ENCODE results near the gene EPB41L4A.
"Not testable (repeated sequence)": the region's sequence is repeated elsewhere in the genome, so short reads cannot be mapped to it uniquely, and the experiment has no call there.

Gene EPB41L4A

DNA sequence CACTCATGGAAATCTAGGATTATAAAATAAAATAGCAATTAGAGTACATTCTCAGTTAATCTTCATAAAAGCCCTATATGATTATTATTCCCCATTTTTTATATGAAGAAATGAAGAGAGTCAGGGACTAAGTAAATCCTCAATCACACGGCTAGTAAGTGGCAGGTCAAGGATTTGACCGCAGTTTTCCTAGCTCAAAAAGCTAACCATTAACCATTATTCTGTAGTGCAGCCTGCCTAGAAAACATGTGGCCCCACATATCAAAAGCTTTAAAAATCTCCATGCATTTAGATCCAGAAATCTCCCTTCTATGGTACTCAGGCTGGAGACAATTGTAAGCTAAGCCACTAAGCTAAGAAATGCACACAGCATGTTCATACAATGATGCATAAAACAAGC, 21.4 kb downstream of the EPB41L4A start:
- DNase-seq, result no peak

DNA sequence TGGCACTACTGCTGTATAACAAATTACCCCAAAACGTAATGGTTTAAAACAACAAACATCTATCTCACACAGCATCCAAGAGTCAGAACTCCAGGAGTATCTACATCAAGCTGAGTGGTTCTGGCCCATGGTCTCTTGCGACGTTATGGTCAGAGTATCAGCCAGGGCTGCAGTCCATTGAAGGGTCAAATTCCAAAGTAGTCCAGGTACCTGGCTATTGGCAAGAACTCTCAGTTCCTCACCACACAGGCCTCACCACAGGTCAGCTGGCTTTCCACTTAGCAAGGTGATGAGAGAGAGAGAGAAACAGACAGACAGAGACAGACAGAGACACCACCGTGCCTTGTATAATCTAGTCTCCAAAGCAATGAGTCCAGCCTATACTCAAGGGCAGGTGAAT, 22.6 kb downstream of the EPB41L4A start:
- DNase-seq, result no peak

DNA sequence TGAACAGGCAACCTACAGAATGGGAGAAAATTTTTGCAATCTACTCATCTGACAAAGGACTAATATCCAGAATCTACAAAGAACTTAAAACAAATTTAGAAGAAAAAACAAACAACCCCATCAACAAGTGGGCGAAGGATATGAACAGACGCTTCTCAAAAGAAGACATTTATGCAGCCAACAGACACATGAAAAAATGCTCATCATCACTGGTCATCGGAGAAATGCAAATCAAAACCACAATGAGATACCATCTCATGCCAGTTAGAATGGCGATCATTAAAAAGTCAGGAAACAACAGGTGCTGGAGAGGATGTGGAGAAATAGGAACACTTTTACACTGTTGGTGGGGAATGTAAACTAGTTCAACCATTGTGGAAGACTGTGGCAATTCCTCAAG, 23.8 kb downstream of the EPB41L4A start:
- not testable (repeated sequence) for DNase-seq

DNA sequence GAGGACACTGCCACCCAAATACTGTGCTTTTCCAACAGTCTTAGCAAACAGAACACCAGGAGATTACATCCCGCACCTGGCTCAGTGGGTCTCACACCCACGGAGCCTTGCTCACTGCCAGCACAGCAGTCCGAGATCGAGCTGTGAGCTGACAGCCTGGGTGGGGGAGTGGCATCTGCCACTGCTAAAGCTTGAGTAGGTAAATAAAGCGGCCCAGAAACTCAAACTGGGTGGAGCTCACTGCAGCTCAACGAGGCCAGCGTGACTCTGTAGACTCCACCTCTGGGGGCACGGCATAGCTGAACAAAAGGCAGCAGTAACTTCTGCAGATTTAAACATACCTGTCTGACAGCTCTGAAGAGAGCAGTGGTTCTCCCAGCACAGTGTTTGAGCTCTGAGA, 28.8 kb downstream of the EPB41L4A start:
- peak; percentile 8 for DNase-seq

DNA sequence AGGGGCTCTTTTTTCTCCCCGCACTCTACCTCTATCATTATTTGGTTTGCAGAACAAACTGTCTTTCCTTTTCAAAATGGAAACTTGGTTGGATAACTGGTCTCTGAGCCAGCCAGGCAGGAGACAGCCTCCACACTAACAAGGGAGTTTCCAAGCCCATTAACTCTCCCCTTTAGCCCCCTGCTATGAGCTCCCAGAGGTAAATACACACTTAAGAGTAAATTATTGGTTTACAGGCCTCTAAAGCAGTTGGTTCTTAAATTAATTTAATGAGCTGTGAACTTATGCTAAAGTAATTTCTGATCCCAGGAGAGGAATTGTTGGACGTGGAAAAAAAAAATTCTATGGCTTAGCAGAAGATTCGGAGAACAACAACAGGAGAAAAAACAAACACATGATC, 30.3 kb downstream of the EPB41L4A start:
- peak; percentile 2 for DNase-seq

DNA sequence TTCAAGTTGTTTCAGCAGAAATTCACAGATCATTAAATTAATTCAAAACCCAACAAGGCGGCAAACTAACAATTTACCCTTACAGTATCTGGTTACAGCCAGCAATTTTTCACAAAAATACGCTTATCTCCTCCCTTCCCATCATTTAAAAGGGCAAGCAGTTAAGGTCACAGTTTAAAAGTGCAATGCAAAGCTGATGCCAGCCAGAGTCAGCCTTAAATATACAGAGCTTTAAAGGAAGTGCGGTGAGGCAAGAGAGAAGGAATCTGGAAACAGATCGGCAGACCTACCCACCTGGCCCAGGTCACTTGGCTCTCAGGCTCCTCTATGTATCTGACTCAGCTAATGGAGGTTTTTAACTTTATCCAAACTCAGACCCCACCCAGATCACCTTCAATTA, 31.0 kb downstream of the EPB41L4A start:
- DNase-seq, result no peak

DNA sequence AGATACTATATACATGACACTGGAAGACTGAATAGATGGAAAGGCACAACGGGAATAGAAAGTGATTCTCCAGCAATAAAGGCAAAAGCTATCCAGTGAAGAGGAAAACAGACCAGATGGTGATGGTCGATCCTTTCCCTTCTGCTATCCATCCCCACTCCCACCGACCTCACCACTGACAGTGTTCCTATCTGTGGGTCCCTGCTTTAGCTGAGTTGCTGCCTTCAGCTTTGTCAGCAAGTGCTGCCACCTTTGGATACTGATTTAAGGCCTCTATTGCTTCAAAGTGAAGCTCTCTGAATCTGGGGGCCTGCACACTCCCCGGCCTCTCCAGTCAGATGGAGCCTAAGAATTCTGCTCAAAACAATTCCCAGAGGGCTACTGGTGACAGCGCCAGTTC, 32.3 kb downstream of the EPB41L4A start:
- peak; percentile 79 for DNase-seq

DNA sequence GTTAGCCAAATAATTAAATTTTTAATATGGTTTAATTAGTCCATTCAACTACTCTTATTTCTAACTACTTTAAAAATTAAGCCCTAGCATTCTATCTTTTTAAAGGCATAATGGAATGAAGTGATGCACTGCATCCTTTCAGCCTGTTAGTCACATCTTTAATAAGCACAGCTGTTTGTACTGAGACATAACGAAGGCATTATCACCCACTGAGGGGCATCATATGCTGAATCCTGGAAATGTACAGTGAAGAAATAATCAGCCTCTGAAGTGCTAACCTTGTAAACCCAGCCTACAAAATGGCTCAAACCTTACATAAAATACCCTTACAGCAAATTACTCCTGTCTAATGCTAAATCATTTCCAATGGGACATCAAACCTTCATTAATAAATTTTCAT, 33.1 kb downstream of the EPB41L4A start:
- DNase-seq, result no peak

DNA sequence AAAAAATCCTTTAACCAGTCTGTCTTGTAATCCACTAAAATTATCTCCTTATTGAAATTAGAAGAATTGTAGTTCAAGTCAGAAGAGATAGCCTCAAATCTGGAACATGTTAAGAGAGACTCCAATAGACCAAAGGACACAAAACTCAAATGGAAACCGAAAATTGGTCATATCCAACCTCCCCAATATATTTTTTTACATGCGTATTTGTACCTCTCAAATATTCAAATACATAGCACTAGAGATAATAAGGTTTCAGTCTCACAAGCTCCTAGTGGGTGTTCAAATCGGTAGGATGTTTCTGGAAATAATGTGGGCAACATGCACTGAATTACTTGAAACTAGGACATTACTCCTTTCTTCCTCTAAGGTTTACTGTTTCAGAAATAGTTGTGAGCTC, 33.5 kb downstream of the EPB41L4A start:
- DNase-seq, result no peak

DNA sequence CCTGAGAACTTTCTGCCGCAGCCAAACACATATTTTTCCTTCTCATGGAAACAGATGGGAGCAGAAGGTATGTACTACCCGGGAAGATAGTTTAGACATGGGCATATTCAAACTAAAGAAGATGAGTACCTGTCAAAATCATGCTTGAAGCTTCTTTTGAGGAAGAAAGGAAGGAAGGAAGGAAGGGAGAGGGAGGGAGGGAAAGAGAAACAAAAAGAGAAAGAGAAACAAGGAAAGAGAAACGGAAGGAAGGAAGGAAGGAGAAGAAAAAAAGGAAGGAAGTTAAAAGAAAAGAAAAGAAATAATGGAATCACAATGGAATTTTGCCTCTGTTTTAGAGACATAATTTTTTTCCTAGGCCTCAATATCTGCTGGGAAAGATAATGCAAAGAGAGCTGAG, 34.6 kb downstream of the EPB41L4A start:
- no peak for DNase-seq

DNA sequence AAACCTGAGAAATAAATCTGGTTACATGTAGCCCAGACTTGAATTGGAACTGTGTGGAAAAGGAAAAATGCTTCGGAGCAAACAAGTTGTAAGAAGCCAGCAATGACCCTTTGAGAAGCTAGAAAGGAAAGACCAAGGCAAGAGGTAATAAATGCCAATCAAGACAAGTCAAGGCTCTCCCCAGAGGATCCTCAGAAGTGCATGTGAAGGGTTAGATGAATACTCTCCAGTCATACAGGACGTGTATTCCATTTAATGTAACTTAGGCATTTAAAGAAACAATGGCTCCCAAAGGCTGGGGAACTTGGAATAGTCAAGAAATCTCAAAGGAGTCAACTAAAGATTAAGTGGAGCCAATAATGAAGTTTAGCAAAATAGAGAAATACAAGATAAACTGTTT, 36.2 kb downstream of the EPB41L4A start:
- no peak for DNase-seq

DNA sequence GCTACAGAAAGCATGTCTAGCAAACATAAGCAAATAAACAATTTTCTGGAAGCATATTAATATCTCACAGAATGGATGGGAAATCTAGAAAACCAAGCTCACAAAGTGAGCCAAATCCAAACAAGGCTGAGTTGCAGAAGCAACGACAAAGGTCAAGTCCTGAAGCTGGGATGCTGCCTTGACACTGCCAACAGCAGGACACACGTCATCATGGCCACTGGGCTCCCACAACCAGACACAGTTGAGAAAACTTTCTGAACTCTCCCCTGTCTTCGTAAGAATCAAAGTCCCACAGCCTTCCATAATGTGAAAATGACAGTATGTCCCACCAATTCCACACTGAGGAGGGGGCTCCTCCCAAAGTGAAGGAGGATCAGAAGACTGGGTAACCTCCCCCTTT, 37.6 kb downstream of the EPB41L4A start:
- no peak for DNase-seq

DNA sequence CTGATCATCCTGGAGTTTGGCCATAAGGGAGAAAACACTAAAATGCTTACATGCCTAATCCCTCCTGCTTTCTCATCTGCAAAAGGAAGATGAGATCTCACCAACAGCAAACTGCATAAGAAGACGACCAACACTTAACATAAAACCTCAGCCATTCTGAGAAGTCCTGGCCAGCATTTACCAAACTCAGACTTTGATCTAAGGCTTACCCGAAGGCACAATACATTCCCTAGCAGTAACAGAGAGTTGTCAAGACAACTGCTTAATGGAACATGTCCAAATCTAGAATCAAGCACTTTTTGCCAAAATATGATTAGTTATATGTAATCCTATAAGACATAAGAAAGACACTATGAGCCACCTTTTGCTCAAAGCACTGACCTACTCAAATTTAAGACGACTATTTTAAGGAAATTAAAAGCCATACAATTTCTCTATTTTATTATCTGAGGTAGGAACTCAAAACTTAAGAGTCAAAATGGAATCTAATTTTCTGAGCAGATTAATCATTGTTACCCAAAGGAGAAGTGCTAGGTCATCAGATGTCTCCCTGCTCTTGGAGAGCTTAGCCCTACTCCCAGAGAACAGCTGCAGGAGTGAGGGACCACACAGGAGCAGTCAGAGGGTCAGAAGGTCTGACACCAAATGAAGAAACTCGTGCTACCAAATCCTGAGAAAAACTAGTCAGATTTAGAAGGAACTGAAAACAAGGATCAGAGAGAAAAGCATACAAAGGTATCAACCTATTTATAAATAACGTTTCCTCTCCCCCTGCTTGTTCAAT, 39.3 kb downstream of the EPB41L4A start:
- DNase-seq, result no peak

DNA sequence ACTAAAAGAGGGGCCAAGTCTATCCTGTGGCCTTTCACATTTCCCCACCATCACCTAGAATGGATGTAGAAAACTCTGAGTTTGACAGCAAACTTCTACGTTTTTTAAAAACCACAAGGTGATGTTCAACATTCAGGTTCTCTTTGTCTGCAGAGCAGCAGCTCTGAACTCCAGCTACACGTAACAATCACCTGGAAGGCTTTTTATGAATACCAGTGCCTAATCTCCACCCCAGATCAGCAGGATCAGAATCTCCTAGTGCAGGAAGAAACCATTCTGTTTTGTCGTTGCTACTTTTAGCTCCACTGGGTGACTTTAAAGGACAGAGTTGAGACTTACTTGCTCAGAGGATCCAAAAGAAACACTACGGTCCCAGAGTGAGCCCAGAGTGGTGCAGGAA, 44.3 kb downstream of the EPB41L4A start:
- no peak for DNase-seq

DNA sequence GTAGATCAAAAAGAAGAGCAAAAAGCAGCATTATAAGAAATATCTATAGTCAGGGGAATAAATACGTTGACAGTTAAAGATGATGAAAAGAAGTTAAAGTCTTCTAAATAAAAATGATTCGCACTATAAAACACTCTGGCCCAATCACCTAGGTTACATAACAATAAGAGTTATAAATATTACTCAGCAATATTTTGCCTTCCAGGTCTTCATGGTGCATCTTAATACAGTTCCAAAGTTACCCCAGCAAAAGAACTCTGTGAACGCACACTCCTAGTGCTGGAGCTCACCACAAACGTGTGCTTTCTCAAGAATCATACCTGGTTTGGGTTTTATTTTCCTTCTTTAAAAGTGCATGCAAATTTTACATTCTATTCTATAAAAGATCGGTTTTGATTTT, 44.7 kb downstream of the EPB41L4A start:
- DNase-seq, result no peak

DNA sequence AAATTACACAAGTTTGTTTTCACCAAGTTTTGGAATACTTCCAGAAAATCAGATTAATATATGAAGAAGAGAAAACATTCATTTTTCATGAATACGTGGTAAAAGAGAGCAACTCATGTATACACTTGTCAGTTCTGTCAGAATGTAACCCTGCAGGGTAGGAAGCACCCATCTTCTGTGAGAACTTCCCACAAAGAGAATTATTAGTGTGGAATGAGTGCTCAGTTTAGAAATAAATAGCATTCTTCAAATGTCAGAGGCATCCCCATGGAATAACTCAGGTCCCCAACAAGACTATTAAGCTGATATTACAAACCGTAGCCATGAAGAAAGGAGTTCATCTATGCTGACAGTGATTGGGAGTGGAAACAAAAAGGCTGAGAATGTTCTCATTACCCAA, 45.2 kb downstream of the EPB41L4A start:
- DNase-seq, result no peak

DNA sequence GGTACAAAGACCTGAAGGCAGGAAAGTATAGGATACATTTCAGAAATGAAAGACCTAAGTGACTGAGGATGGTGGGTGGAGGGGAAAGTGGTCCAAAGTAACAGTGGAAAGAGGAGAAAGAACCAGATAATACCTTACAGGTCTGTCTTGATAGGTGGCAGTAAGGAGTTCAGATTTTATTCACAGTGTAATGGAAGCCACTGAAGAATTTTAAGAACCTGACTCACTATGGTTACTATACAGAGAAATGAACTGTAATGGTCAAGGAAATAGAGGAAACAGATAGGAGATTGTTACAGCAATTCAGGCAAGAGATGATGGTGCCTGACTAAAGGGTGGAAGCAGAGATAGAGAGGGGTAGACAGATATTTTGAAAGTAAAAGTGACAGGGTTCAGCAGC, 46.5 kb downstream of the EPB41L4A start:
- DNase-seq, result no peak

DNA sequence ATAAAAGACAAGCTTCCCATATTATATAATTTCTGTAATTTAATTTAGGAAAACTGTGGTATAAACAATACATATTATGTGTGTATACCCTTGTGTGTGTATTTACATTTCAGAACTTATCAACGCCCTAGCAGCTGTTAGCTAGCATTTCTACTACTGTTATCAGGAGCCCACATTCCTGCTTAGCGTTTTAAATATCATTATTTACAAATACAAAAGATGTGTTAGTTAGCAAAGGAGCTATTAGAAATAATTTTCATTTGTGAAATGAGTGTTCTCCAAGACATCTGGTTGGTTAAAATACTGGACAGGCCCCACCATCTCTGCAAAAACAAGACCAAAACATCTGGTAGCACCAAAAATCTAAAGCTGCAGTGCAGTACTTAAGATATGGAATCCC, 48.0 kb downstream of the EPB41L4A start:
- DNase-seq, result no peak

DNA sequence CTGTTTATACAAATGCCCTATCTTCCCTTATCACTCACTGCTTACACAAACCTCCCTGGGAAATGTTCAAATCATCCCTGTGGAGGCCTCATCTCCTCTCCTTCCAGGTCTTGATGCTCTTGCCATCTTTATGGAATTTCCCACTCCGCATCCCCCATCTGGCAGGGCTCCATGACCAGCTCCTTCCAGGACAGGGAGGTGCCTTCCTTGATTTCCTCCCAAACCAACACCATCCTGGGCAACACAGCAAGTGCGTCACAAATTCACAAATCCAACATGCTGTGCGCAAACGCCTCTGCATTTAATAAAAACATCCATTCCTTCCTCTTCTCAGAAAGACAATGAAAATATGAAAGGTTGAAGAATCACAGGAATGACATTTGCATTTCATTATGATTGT, 51.7 kb downstream of the EPB41L4A start:
- DNase-seq, result no peak

DNA sequence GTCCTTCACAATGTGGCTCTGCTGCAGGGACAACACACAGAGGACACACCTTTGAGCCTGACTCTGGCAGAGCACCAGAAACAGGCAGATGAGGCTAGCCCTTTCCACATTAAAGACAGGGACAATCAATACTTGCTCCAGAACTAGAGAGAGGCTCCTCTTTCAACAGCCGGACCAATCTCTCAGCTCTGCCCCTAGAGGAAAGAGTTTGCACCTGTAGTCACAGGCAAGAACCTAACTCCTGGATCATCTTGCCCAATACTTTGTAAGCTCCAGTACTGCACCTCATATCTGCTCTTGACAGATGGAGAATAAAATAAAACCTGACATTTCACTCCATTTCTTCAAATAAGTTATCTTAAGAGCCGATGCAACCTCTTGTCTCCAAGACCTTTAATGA, 52.1 kb downstream of the EPB41L4A start:
- DNase-seq, result no peak

DNA sequence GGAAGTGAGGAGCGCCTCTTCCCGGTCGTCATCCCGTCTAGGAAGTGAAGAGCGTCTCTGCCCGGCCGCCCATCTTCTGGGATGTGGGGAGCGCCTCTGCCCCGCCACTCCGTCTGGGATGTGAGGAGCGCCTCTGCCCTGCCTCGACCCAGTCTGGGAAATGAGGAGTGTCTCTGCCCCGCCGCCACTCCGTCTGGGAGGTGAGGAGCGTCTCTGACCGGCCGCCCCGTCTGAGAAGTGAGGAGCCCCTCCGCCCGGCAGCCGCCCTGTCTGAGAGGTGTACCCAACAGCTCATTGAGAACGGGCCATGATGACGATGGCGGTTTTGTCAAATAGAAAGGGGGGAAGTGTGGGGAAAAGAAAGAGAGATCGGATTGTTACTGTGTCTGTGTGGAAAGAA, 58.3 kb downstream of the EPB41L4A start:
- DNase-seq, result not testable (repeated sequence)

DNA sequence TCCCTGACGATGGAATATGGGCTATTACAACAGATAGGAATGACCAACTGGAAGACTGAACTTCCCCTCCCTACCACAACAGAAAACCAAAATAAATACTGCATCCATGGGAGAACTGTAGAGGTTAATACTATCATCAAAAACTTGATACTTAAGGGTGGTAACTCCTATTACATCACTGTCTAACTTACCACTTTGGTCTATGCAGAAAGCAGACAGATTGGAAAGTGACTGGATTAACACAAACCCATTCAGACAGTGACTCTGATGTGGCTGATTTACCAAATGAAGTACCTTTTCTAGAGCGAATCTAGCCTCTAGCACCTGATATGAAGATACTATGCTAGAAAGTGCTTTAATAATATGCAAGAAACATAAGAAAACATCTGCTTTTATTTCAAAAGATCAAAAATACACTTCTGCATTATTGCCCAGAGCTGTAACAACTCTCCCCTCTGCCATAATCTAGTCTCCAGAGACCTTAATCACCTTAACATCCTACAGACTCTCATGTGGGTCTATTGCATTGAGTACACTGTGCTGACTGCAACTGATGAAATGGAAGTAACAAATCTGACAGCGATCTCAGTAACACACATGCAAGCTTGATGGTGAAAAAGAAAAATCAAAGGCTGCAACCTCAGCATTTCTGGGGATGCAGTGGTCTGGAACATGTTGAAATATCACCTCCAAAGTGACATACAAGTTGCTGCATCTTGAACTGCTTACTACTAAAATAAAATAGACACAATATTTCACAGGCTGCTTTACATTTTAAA, 62.7 kb downstream of the EPB41L4A start:
- no peak for DNase-seq

DNA sequence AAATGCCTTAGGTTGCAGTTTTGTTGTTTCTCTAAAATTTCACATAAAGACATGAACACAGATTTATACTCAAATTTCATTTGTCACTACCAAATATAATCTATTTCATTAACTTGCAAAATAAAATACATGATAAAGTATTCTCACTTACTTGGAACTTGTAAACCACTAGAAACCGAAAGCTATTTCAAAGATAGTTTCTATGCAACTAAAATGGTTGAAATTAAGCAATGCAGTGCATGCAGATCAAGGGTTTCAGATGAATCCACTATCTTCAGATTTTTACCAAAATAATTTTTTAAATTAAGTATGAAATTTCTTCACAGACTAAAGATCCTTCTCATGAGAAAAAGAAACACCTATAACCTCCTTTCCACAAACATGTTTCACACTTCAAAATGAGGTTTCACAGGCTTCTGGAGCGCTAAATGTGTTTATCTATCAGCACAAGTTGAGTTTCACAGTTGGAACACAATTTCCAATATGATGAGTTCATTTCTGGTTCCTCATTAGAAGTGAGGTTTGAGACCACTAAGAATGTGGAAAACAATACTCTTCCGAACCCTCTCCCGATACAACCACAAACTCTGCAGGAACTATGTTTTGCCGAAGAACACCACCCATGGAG, 63.9 kb downstream of the EPB41L4A start:
- DNase-seq, result no peak

DNA sequence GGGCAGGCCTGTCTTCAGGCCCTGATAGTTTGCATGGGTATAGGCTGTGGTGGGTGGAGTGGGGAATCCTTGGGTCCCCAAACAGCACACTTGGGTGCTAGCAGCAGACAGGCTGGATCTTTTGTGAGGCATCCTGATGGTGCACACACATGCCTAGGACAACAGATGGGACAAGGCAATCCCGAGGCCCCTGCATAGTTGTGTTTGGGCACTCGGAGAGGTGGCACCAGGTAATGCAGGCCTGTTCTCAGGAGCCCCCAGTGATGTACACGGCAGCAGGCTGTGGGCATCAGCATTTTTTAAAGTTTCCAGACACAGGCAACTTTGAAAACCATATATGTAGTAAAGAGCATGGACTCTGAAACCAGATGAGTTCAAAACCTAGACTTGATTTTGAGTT, 65.4 kb downstream of the EPB41L4A start:
- no peak for DNase-seq
